Right atrium auricular region (tissue), 2 donors: ENCODE measurements around the gene CELA1. TPM values are rescaled to one million over a fixed set of nuclear protein-coding genes. Genes with fewer than 3 reads are reported as not detected.
A peak's percentile ranks its signal among the peaks of the same experiment; 100 is the strongest.

ENCODE experiments used
- DNase-seq: peaks from one replicate; pipeline ENCODE4 v3.0.0-alpha.2; 2019; ENCODE audit warnings: low spot score
- H3K27ac ChIP-seq, 2 donors: fragments of 200-600 bp; sonication (generic); 1 replicate in 1 of 2; 2 replicates in 1 of 2; pipeline ENCODE4 v1.5.1; 2016 to 2019
- H3K27me3 ChIP-seq, 2 donors: fragments of 200-600 bp; sonication (generic); one replicate each; pipeline versions ENCODE4 v1.5.1 to v1.6.0; 2017 to 2019
- H3K36me3 ChIP-seq: fragments of 200-600 bp; sonication (generic); one replicate; pipeline ENCODE4 v1.5.1; 2016
- H3K4me1 ChIP-seq, 2 donors: fragments of 200-600 bp; sonication (generic); one replicate each; pipeline versions ENCODE4 v1.5.1 to v1.6.0; 2017 to 2019
- H3K4me3 ChIP-seq, 2 donors: fragments of 200-600 bp; sonication (generic); 1 replicate in 1 of 2; 2 replicates in 1 of 2; pipeline ENCODE4 v1.5.1; 2017 to 2019; ENCODE audit warnings: mild to moderate bottlenecking in 1 of 2, moderate library complexity in 1 of 2
- H3K9me3 ChIP-seq, 2 donors: fragments of 200-600 bp; sonication (generic); one replicate each; pipeline ENCODE4 v1.5.1; 2019
- CTCF ChIP-seq, 2 donors: fragments of 200-600 bp; sonication (generic); IDR thresholded peaks; one replicate each; pipeline ENCODE4 v1.5.1; 2019; ENCODE audit warnings: antibody characterized with exemption in 2 of 2
- total RNA-seq, 2 donors: library from RNA; depleted of rRNA; stranded (reverse); fragments of >200 nt; gene quantifications; one replicate each; pipeline ENCODE4 v1.1.0, GENCODE V29; 2016

CELA1 gene
- total RNA-seq, 2 donors from 2014 or later = not detected

- Histone ChIP-seq H3K27ac (no peak overlapping the region), H3K36me3 (no peaks in the 10 kb centered on the region), H3K9me3 (no peaks in the 10 kb centered on the region), H3K4me3 (no peak overlapping the region), H3K4me1 (peaks cover 0 to 11% of the 10 kb centered on the region in 2 donors), H3K27me3 (no peaks in the 10 kb centered on the region)
- DNase-seq = no peak
- no peak for TF ChIP-seq CTCF (IDR thresholded peaks at IDR 0.05)
These were observed 26.7 kb upstream of the CELA1 start for GRCh38 chr12:51373187-51373586.

DNA sequence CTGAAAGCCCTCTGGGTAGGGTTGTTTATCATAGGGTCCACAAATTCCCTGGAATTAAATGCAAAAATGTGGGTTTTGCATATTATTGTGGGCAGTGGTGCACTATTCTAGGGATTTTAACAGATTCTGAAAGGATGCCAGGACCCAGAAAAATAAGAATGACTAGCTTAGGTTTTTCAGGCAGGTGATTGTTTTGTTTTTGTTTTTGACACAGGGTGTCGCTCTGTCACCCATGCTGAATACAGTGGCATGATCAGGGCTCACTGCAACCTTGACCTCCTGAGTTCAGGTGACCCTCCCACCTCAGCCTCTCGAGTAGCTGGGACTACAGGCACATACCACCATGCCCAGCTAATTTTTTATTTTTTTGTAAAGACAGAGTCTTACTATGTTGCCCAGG lies 25.5 kb upstream of the CELA1 start:
- TF ChIP-seq CTCF (IDR thresholded peaks at IDR 0.05) = no peak
- no peaks in the 10 kb centered on the region for H3K9me3 ChIP-seq
- peaks cover 0 to 11% of the 10 kb centered on the region in 2 donors for H3K4me1 ChIP-seq
- H3K4me3 ChIP-seq = no peak overlapping the region
- no peak for DNase-seq
- no peak overlapping the region for H3K27ac ChIP-seq
- no peaks in the 10 kb centered on the region for H3K36me3 ChIP-seq
- no peaks in the 10 kb centered on the region for H3K27me3 ChIP-seq

GRCh38 chr12:51371295-51371953 lies 24.9 kb upstream of the CELA1 start:
- DNase-seq = peak; percentile 78
- no peak overlapping the region for H3K27ac ChIP-seq
- no peaks in the 10 kb centered on the region for H3K27me3 ChIP-seq

DNA sequence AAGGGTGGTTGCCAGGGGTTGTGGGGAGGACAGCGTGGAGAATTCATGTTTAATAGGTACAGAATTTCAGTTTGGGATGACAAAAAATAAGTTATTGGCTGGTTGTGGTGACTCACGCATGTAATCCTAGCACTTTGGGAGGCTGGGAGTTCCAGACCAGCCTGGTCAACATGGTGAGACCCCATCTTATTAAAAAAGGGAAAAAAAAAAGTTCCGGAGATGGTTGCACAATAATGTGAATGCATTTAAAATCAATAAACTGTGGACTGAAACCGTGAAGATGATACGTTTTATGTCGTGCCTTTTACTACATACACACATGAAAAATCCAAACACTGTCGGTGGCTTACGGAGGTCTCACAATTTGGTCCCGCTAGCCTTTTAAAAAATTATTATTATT lies 24.2 kb upstream of the CELA1 start:
- Histone ChIP-seq H3K27ac (no peak overlapping the region), H3K9me3 (no peaks in the 10 kb centered on the region), H3K36me3 (no peaks in the 10 kb centered on the region), H3K4me1 (peaks cover 0 to 11% of the 10 kb centered on the region in 2 donors), H3K27me3 (no peaks in the 10 kb centered on the region), H3K4me3 (no peak overlapping the region)
- no peak for TF ChIP-seq CTCF (IDR thresholded peaks at IDR 0.05)
- no peak for DNase-seq

More at GRCh38 chr12:51371295-51371953, 24.9 kb upstream of the CELA1 start:
- Histone ChIP-seq H3K9me3 (no peaks in the 10 kb centered on the region), H3K4me3 (no peak overlapping the region), H3K36me3 (no peaks in the 10 kb centered on the region), H3K4me1 (peaks cover 0 to 11% of the 10 kb centered on the region in 2 donors)
- TF ChIP-seq CTCF (IDR thresholded peaks at IDR 0.05) = no peak

- Histone ChIP-seq H3K36me3 (no peaks in the 10 kb centered on the region), H3K9me3 (no peaks in the 10 kb centered on the region), H3K27me3 (no peaks in the 10 kb centered on the region), H3K4me1 (peaks cover 0 to 11% of the 10 kb centered on the region in 2 donors), H3K27ac (no peak overlapping the region), H3K4me3 (no peak overlapping the region)
- TF ChIP-seq CTCF (IDR thresholded peaks at IDR 0.05) = no peak
- no peak for DNase-seq
These were observed 23.1 kb upstream of the CELA1 start for GRCh38 chr12:51369581-51369980.
